SK-N-MC (cell line): ENCODE data around the gene GDF11.

Experiments
- EZH2 ChIP-seq: fragments of 200-600 bp; sonication (generic); IDR thresholded peaks from one replicate; pipeline ENCODE4 v1.6.1; 2017; ENCODE audit warnings: antibody characterized with exemption
- FOXP2 ChIP-seq: optimal IDR thresholded peaks from 2 replicates; pipeline ENCODE3; 2011; ENCODE audit warnings: mild to moderate bottlenecking, moderate library complexity; ENCODE audit not compliant: insufficient read depth; ENCODE audit errors: extremely low read length, control extremely low read depth
- POLR2AphosphoS5 ChIP-seq: IDR thresholded peaks from 2 replicates; pipeline ENCODE4 v1.6.1; 2012; ENCODE audit warnings: mild to moderate bottlenecking, low read depth, low read length, borderline replicate concordance

DNA sequence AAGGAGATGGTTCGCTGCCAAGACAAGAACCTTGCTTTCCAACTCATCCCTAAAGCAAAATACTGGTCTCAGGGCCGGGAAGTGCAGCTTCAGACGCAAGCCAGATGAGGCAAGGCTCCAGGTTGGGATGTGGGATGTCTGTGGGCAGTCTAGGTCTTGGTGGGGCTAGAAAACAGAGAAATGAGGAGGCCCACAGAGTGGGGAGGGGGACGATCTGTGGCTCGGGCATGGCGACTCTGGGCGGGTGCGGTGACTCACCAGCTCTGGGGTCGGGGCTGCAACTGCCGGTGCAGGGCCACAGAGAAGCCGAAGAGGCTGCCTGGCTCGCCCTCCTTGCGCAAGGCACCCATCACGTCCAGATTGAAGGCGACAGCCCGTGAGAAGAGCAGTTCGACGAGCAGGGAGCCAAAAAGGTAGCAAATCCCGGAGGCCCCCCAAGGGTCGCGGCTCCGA lies 35.7 kb upstream of the GDF11 start:
- TF ChIP-seq POLR2AphosphoS5 (no peak), FOXP2 (no peak), EZH2 (no peak)
